Measurements from ENCODE around the gene PKM.

PKM gene

GRCh38 chr15:72175186-72176044 lies 55.6 kb downstream of the PKM start:
- Histone ChIP-seq H2AFZ (ENCODE audit: low read depth) (no peak overlapping the region), H3K79me2 (ENCODE audit: insufficient read depth, low read depth) (no peaks in the 10 kb centered on the region), H3K4me2 (no peak overlapping the region), H3K27me3 (ENCODE audit: insufficient read depth, low read depth) (no peaks in the 10 kb centered on the region), H3K36me3 (ENCODE audit: insufficient read depth) (no peaks in the 10 kb centered on the region), H3K27ac (no peak overlapping the region), H3K9ac (no peak overlapping the region), H4K20me1 (ENCODE audit: insufficient read depth) (no peaks in the 10 kb centered on the region), H3K4me1 (ENCODE audit: low read depth, poor library complexity, severe bottlenecking) (no peaks in the 10 kb centered on the region), H3K4me3 (IDR thresholded peaks at IDR 0.05; ENCODE audit: insufficient read depth, low read depth, low read length) (no peak overlapping the region)
- TF ChIP-seq CTCF (conservative IDR thresholded peaks at IDR 0.05; ENCODE audit: low read depth, low read length): no peak

GRCh38 chr15:72174551-72175165 lies 56.3 kb downstream of the PKM start:
- H3K27me3 ChIP-seq (ENCODE audit: insufficient read depth, low read depth): no peaks in the 10 kb centered on the region
- no peaks in the 10 kb centered on the region for H4K20me1 ChIP-seq (ENCODE audit: insufficient read depth)
- no peak overlapping the region for H3K9ac ChIP-seq
- H3K79me2 ChIP-seq (ENCODE audit: insufficient read depth, low read depth): no peaks in the 10 kb centered on the region
- no peak overlapping the region for H3K27ac ChIP-seq
- H3K36me3 ChIP-seq (ENCODE audit: insufficient read depth): no peaks in the 10 kb centered on the region
- no peak overlapping the region for H3K4me3 ChIP-seq (IDR thresholded peaks at IDR 0.05; ENCODE audit: insufficient read depth, low read depth, low read length)
- no peak for TF ChIP-seq CTCF (conservative IDR thresholded peaks at IDR 0.05; ENCODE audit: low read depth, low read length)
- H2AFZ ChIP-seq (ENCODE audit: low read depth): no peak overlapping the region
- no peak overlapping the region for H3K4me2 ChIP-seq
- H3K4me1 ChIP-seq (ENCODE audit: low read depth, poor library complexity, severe bottlenecking): no peaks in the 10 kb centered on the region

- no peak overlapping the region for H3K4me2 ChIP-seq
- no peaks in the 10 kb centered on the region for H3K27me3 ChIP-seq (ENCODE audit: insufficient read depth, low read depth)
- H3K79me2 ChIP-seq (ENCODE audit: insufficient read depth, low read depth): no peaks in the 10 kb centered on the region
- H3K4me1 ChIP-seq (ENCODE audit: low read depth, poor library complexity, severe bottlenecking): no peaks in the 10 kb centered on the region
- no peak overlapping the region for H3K9ac ChIP-seq
- no peaks in the 10 kb centered on the region for H4K20me1 ChIP-seq (ENCODE audit: insufficient read depth)
- H3K36me3 ChIP-seq (ENCODE audit: insufficient read depth): no peaks in the 10 kb centered on the region
- no peak overlapping the region for H3K27ac ChIP-seq
- TF ChIP-seq CTCF (conservative IDR thresholded peaks at IDR 0.05; ENCODE audit: low read depth, low read length): no peak
- no peak overlapping the region for H2AFZ ChIP-seq (ENCODE audit: low read depth)
- no peak overlapping the region for H3K4me3 ChIP-seq (IDR thresholded peaks at IDR 0.05; ENCODE audit: insufficient read depth, low read depth, low read length)
These were observed 57.0 kb downstream of the PKM start for GRCh38 chr15:72173864-72174550.

- Histone ChIP-seq H3K79me2 (ENCODE audit: insufficient read depth, low read depth) (no peaks in the 10 kb centered on the region), H2AFZ (ENCODE audit: low read depth) (no peak overlapping the region), H3K4me2 (no peak overlapping the region), H3K27ac (no peak overlapping the region), H3K27me3 (ENCODE audit: insufficient read depth, low read depth) (no peaks in the 10 kb centered on the region), H3K9ac (no peak overlapping the region), H3K4me1 (ENCODE audit: low read depth, poor library complexity, severe bottlenecking) (no peaks in the 10 kb centered on the region), H3K36me3 (ENCODE audit: insufficient read depth) (no peaks in the 10 kb centered on the region), H3K4me3 (IDR thresholded peaks at IDR 0.05; ENCODE audit: insufficient read depth, low read depth, low read length) (no peak overlapping the region), H4K20me1 (ENCODE audit: insufficient read depth) (no peaks in the 10 kb centered on the region)
- TF ChIP-seq CTCF (conservative IDR thresholded peaks at IDR 0.05; ENCODE audit: low read depth, low read length): no peak
These were observed 57.6 kb downstream of the PKM start for GRCh38 chr15:72173401-72173800.

All from KMS-11 (cell line).